Measurements from ENCODE around the gene TPSD1. TPM values are rescaled to one million over a fixed set of nuclear protein-coding genes. Genes with fewer than 3 reads are reported as not detected.
A peak's percentile ranks its signal among the peaks of the same experiment; 100 is the strongest.
"Not testable (repeated sequence)": the region's sequence is repeated elsewhere in the genome, so short reads cannot be mapped to it uniquely, and the experiment has no call there.

The TPSD1 gene
- total and polyA plus RNA-seq, 9 of the 15 experiments (the other 6 are each of a cell fraction or from before 2014, with no cell fraction given): not detected

DNA sequence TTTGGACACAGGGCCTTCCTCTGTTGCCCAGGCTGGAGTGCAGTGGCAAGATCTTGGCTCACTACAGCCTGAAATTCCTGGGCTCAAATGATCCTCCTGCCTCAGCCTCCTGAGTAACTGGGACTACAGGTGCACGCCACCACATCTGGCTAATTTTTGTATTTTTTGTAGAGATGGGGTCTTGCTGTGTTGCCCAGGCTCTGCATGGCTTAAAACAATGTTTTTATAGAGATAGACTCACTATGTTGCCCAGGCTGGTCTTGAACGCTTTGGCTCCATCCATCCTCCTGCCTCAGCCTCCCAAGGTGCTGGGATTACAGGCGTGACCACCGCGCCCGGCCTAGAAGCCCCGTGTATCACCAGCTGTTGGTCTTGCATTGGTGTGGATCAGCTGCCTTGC is 13.5 kb downstream of the TPSD1 start:
- 66% methylated on average over 7 of the region's 7 CpGs for WGBS (ENCODE audit: insufficient coverage, low coverage, missing lambda C conversion rate)
- H3K4me2 ChIP-seq (ENCODE audit: insufficient read depth, low read length); FAIRE-seq; DNase-seq (ENCODE audit: extremely low read depth in 1 of 4, low spot score in 3 of 4); H3K79me2 ChIP-seq (ENCODE audit: control insufficient read depth, insufficient read depth, low read length); H3K9me1 ChIP-seq (ENCODE audit: control insufficient read depth, insufficient read depth, low read length); H3K9me3 ChIP-seq (replicated peaks; ENCODE audit: control insufficient read depth, insufficient read depth, low read depth, low read length); CTCF ChIA-PET (ENCODE audit: low intra/inter-chr PET ratio); H3K27ac ChIP-seq (ENCODE audit: extremely low read depth, low read depth, low read length); H4K20me1 ChIP-seq (replicated peaks; ENCODE audit: control insufficient read depth, insufficient read depth, low read length); H3K9ac ChIP-seq (ENCODE audit: insufficient read depth in 1 of 2, low read depth in 2 of 2, low read length in 2 of 2); in situ Hi-C loops (cut with MboI); ATAC-seq; H3K4me3 ChIP-seq; intact Hi-C loops (cut with micrococcal nuclease); BruUV-seq (replicated peaks); H3K36me3 ChIP-seq (ENCODE audit: control insufficient read depth, insufficient read depth, low read length): not testable (repeated sequence)
- Histone ChIP-seq H3K4me1 (replicated peaks in 1 of 2; ENCODE audit: control insufficient read depth in 2 of 2, insufficient read depth in 2 of 2, low read length in 2 of 2) (peaks cover 3 to 21% of the 10 kb centered on the region in 2 experiments; a peak in 3 of 5 replicates), H3K27me3 (ENCODE audit: control insufficient read depth in 2 of 2, insufficient read depth in 2 of 2, low read length in 2 of 2) (peaks cover 2 to 12% of the 10 kb centered on the region in 2 experiments; a peak in 3 of 5 replicates), H2AFZ (ENCODE audit: low read depth, low read length) (peak overlapping the region; percentile 81; the same call in 1 of the 2 replicates)
- peak; percentile 91 for TF ChIP-seq ZNF121 (CRISPR knock-in tag; conservative IDR thresholded peaks at IDR 0.05)
- POLR2A ChIA-PET: interaction anchor here (1.4 kb wide), 1 partner anchor 8 kb away, joined by 3 read pairs; no protein-coding TSS in a partner anchor

DNA sequence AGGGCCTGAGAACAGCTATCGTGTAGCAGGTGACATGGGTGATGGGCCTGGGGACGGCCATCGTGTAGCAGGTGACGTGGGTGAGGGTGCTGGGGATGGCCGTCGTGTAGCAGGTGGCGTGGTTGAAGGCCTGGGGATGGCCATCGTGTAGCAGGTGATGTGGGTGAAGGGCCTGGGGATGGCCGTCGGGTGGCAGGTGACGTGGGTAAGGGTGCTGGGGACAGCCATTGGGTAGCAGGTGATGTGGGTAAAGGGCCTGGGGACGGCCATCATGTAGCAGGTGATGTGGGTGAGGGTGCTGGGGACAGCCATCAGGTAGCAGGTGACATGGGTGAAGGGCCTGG is 15.5 kb downstream of the TPSD1 start:
- Histone ChIP-seq H3K27ac (ENCODE audit: extremely low read depth, low read depth, low read length) (no peak overlapping the region), H3K79me2 (ENCODE audit: control insufficient read depth, insufficient read depth, low read length) (no peaks in the 10 kb centered on the region), H3K4me2 (ENCODE audit: insufficient read depth, low read length) (no peak overlapping the region), H3K36me3 (ENCODE audit: control insufficient read depth, insufficient read depth, low read length) (no peaks in the 10 kb centered on the region), H4K20me1 (replicated peaks; ENCODE audit: control insufficient read depth, insufficient read depth, low read length) (no peaks in the 10 kb centered on the region), H3K9me3 (replicated peaks; ENCODE audit: control insufficient read depth, insufficient read depth, low read depth, low read length) (no peaks in the 10 kb centered on the region), H3K9ac (ENCODE audit: insufficient read depth in 1 of 2, low read depth in 2 of 2, low read length in 2 of 2) (peak overlapping the region in 1 of 2 experiments; percentile 58; a peak in 2 of 4 replicates), H3K27me3 (ENCODE audit: control insufficient read depth in 2 of 2, insufficient read depth in 2 of 2, low read length in 2 of 2) (peaks cover 0 to 16% of the 10 kb centered on the region in 2 experiments; a peak in 3 of 5 replicates), H3K9me1 (ENCODE audit: control insufficient read depth, insufficient read depth, low read length) (no peaks in the 10 kb centered on the region), H2AFZ (ENCODE audit: low read depth, low read length) (no peak overlapping the region), H3K4me1 (replicated peaks in 1 of 2; ENCODE audit: control insufficient read depth in 2 of 2, insufficient read depth in 2 of 2, low read length in 2 of 2) (peaks cover 3 to 27% of the 10 kb centered on the region in 2 experiments; a peak in 3 of 5 replicates), H3K4me3 (no peak overlapping the region)
- POLR2A ChIA-PET: interaction anchor here (0.5 kb wide), 1 partner anchor 634 kb away, joined by 3 read pairs; no protein-coding TSS in a partner anchor
- in situ Hi-C loops (cut with MboI) (no loop called here), intact Hi-C loops (cut with micrococcal nuclease) (no loop called here)
- no peak for FAIRE-seq
- WGBS (ENCODE audit: insufficient coverage, low coverage, missing lambda C conversion rate): 26% methylated on average over 12 of the region's 12 CpGs
- no peak for ATAC-seq
- DNase-seq (ENCODE audit: extremely low read depth in 1 of 4, low spot score in 3 of 4): no peak
- no TSS peak for BruUV-seq (replicated peaks)
- CTCF ChIA-PET (ENCODE audit: low intra/inter-chr PET ratio): interaction anchor here (0.7 kb wide), 1 partner anchor 73 kb away, joined by 3 read pairs; no protein-coding TSS in a partner anchor
- TF ChIP-seq ZNF444 (CRISPR knock-in tag; IDR thresholded peaks at IDR 0.05) (no peak), ZNF766 (CRISPR knock-in tag; conservative IDR thresholded peaks at IDR 0.05) (no peak), TAL1 (IDR thresholded peaks at IDR 0.05) (no peak), RAD51 (IDR thresholded peaks at IDR 0.05; ENCODE audit: borderline replicate concordance, low read depth) (no peak), HNRNPUL1 (IDR thresholded peaks at IDR 0.05; ENCODE audit: low read length) (no peak), CREM (IDR thresholded peaks at IDR 0.05; ENCODE audit: low read depth) (no peak), FOXK1 (CRISPR knock-in tag; IDR thresholded peaks at IDR 0.05; ENCODE audit: borderline replicate concordance) (no peak), ZNF507 (tag; conservative IDR thresholded peaks at IDR 0.05) (no peak), SIN3A (IDR thresholded peaks at IDR 0.05; ENCODE audit: borderline replicate concordance in 2 of 2, control insufficient read depth in 1 of 2, low read depth in 2 of 2, low read length in 2 of 2) (no peak), SP2 (IDR thresholded peaks at IDR 0.05; ENCODE audit: extremely low read depth, low read depth, low read length, poor library complexity, severe bottlenecking) (no peak)
- TF ChIP-seq, protein P1, sequence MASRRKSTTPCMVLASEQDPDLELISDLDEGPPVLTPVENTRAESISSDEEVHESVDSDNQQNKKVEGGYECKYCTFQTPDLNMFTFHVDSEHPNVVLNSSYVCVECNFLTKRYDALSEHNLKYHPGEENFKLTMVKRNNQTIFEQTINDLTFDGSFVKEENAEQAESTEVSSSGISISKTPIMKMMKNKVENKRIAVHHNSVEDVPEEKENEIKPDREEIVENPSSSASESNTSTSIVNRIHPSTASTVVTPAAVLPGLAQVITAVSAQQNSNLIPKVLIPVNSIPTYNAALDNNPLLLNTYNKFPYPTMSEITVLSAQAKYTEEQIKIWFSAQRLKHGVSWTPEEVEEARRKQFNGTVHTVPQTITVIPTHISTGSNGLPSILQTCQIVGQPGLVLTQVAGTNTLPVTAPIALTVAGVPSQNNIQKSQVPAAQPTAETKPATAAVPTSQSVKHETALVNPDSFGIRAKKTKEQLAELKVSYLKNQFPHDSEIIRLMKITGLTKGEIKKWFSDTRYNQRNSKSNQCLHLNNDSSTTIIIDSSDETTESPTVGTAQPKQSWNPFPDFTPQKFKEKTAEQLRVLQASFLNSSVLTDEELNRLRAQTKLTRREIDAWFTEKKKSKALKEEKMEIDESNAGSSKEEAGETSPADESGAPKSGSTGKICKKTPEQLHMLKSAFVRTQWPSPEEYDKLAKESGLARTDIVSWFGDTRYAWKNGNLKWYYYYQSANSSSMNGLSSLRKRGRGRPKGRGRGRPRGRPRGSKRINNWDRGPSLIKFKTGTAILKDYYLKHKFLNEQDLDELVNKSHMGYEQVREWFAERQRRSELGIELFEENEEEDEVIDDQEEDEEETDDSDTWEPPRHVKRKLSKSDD (conservative IDR thresholded peaks at IDR 0.05; ENCODE audit: low read length): no peak
- TF ChIP-seq, protein P2, sequence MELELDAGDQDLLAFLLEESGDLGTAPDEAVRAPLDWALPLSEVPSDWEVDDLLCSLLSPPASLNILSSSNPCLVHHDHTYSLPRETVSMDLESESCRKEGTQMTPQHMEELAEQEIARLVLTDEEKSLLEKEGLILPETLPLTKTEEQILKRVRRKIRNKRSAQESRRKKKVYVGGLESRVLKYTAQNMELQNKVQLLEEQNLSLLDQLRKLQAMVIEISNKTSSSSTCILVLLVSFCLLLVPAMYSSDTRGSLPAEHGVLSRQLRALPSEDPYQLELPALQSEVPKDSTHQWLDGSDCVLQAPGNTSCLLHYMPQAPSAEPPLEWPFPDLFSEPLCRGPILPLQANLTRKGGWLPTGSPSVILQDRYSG (tag; conservative IDR thresholded peaks at IDR 0.05; ENCODE audit: low read depth): no peak
